GM08714 (cell line): Measurements from ENCODE around the gene RND3.

ENCODE experiments used
- H3K4me3 ChIP-seq: fragments of 200-500 bp; sonication (Bioruptor generic); 2 replicates; pipeline ENCODE4 v1.5.1; 2014; ENCODE audit warnings: mild to moderate bottlenecking, low read length, inconsistent platforms
- ZNF274 ChIP-seq: IDR thresholded peaks from 2 replicates; pipeline ENCODE4 v1.6.1; 2012; ENCODE audit warnings: mild to moderate bottlenecking, low read depth, low read length

Gene RND3

GRCh38 chr2:150487537-150488429 is at the start of gene RND3:
TSS of gene RND3 (minus strand) at chr2:150487667. CDS start at chr2:150487417, 250 bp downstream.
- peak within 1 kb of the TSS; percentile 13; the same call in 1 of the 2 replicates for H3K4me3 ChIP-seq
- TF ChIP-seq ZNF274: no peak

- H3K4me3 ChIP-seq: no peak overlapping the region
- no peak for TF ChIP-seq ZNF274
These were observed 47.7 kb upstream of the RND3 start for GRCh38 chr2:150535176-150535575.

- TF ChIP-seq ZNF274: no peak
- no peak overlapping the region for H3K4me3 ChIP-seq
These were observed 45.4 kb upstream of the RND3 start for GRCh38 chr2:150532879-150533278.

- H3K4me3 ChIP-seq: no peak overlapping the region
- TF ChIP-seq ZNF274: no peak
These were observed 44.6 kb upstream of the RND3 start for GRCh38 chr2:150532020-150532419.

- no peak for TF ChIP-seq ZNF274
- H3K4me3 ChIP-seq: no peak overlapping the region
These were observed 44.1 kb upstream of the RND3 start for GRCh38 chr2:150531591-150531990.

GRCh38 chr2:150530168-150530567 is 42.7 kb upstream of the RND3 start:
- no peak overlapping the region for H3K4me3 ChIP-seq
- no peak for TF ChIP-seq ZNF274

GRCh38 chr2:150528861-150529801 is 41.7 kb upstream of the RND3 start:
- no peak for TF ChIP-seq ZNF274
- no peak overlapping the region for H3K4me3 ChIP-seq

GRCh38 chr2:150526827-150527226 is 39.4 kb upstream of the RND3 start:
- TF ChIP-seq ZNF274: no peak
- H3K4me3 ChIP-seq: no peak overlapping the region

- H3K4me3 ChIP-seq: no peak overlapping the region
- TF ChIP-seq ZNF274: no peak
These were observed 38.5 kb upstream of the RND3 start for GRCh38 chr2:150526006-150526405.

GRCh38 chr2:150522269-150522668 is 34.8 kb upstream of the RND3 start:
- no peak for TF ChIP-seq ZNF274
- H3K4me3 ChIP-seq: no peak overlapping the region

- no peak overlapping the region for H3K4me3 ChIP-seq
- no peak for TF ChIP-seq ZNF274
These were observed 33.6 kb upstream of the RND3 start for GRCh38 chr2:150520887-150521664.

GRCh38 chr2:150520033-150520432 is 32.6 kb upstream of the RND3 start:
- no peak for TF ChIP-seq ZNF274
- no peak overlapping the region for H3K4me3 ChIP-seq

- no peak for TF ChIP-seq ZNF274
- H3K4me3 ChIP-seq: no peak overlapping the region
These were observed 30.6 kb upstream of the RND3 start for GRCh38 chr2:150517951-150518680.
